Tibial artery (tissue), 4 donors: Measurements from ENCODE around the gene SIX4.

Experiments used
- DNase-seq, 2 donors: peaks; one replicate each; pipeline ENCODE4 v3.0.0-alpha.2; 2019
- H3K27ac ChIP-seq, 2 donors: fragments of 200-600 bp; sonication (generic) in 1 of 2; 1 replicate in 1 of 2; 2 replicates in 1 of 2; pipeline ENCODE4 v1.5.1; 2018 to 2019; ENCODE audit warnings: mild to moderate bottlenecking in 1 of 2
- H3K27me3 ChIP-seq, 2 donors: fragments of 200-600 bp; sonication (generic) in 1 of 2; one replicate each; pipeline versions ENCODE4 v1.5.1 to v1.6.0; 2016 to 2019
- H3K36me3 ChIP-seq, 3 donors: fragments of 200-600 bp; sonication (generic) in 2 of 3; one replicate each; pipeline ENCODE4 v1.5.1; 2016 to 2019; ENCODE audit warnings: mild to moderate bottlenecking in 2 of 3
- H3K4me1 ChIP-seq, 4 donors: fragments of 200-600 bp; sonication (generic) in 2 of 4; 1 replicate in 3 of 4; 2 replicates in 1 of 4; pipeline ENCODE4 v1.5.1; 2016 to 2019
- H3K4me3 ChIP-seq, 2 donors: fragments of 200-600 bp; sonication (generic) in 1 of 2; 1 replicate in 1 of 2; 2 replicates in 1 of 2; pipeline ENCODE4 v1.5.1; 2018 to 2019; ENCODE audit warnings: mild to moderate bottlenecking in 2 of 2
- H3K9me3 ChIP-seq, 3 donors: fragments of 200-600 bp; sonication (generic) in 1 of 3; one replicate each; pipeline ENCODE4 v1.5.1; 2016 to 2019
- intact Hi-C: fragments of 100-400 bp; cut with DNase I; formaldehyde crosslinking; loops from one replicate; pipeline ENCODE4 v1.15.0; 2023; ENCODE audit warnings: low total_unique reads
- TF ChIP-seq, protein P1 (sequence below), 2 experiments: fragments of 200-600 bp in 1 of 2; fragments of 450-650 bp in 1 of 2; IDR thresholded peaks; one replicate each; pipeline ENCODE4 v1.5.1; 2017 to 2019; ENCODE audit warnings: antibody characterized with exemption in 2 of 2, mild to moderate bottlenecking in 1 of 2, moderate library complexity in 1 of 2

Gene SIX4

DNA sequence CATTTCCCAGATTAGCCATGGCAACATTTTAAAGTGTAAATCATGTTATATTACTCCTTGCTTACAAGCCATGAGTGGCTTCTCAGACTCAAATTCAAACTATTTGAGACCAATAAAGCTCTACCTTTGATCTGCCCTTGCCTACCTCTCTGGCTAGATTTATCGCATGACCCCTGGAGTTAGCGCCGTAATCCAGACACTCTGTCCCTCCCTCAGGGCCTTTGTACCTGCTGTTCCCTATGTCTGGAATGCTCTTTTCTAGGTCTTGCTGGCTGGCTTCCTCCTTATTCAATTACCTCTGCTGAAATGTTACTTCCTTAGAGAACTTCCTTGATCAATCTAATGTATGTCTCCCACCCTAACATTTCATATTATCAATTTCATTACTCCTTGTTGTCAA, 16.3 kb downstream of the SIX4 start:
- Histone ChIP-seq H3K9me3 (no peaks in the 10 kb centered on the region), H3K4me1 (no peaks in the 10 kb centered on the region), H3K36me3 (no peaks in the 10 kb centered on the region), H3K27ac (no peak overlapping the region), H3K27me3 (no peaks in the 10 kb centered on the region), H3K4me3 (no peak overlapping the region)
- intact Hi-C loops = no loop called here
- DNase-seq = no peak
- TF ChIP-seq, protein P1, sequence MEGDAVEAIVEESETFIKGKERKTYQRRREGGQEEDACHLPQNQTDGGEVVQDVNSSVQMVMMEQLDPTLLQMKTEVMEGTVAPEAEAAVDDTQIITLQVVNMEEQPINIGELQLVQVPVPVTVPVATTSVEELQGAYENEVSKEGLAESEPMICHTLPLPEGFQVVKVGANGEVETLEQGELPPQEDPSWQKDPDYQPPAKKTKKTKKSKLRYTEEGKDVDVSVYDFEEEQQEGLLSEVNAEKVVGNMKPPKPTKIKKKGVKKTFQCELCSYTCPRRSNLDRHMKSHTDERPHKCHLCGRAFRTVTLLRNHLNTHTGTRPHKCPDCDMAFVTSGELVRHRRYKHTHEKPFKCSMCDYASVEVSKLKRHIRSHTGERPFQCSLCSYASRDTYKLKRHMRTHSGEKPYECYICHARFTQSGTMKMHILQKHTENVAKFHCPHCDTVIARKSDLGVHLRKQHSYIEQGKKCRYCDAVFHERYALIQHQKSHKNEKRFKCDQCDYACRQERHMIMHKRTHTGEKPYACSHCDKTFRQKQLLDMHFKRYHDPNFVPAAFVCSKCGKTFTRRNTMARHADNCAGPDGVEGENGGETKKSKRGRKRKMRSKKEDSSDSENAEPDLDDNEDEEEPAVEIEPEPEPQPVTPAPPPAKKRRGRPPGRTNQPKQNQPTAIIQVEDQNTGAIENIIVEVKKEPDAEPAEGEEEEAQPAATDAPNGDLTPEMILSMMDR (IDR thresholded peaks at IDR 0.05) = no peak

DNA sequence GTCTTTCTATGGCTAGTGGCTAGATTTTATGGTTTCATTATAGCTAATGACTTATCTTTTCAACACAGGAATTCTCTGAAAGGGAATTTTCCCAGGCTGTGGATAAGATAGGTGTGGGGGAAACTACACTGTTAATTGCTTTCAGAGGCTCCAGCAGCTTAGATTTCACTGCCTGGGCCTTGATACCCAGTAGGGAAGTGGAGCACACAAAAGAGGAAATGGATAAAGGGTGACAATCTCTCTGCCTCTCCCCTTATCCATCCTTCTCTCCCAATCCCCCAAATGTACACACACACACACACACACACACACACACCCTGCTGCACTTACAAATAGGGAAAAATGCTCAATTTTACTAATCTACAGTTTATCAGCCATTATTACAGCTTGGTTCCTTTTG, 19.1 kb downstream of the SIX4 start:
- H3K27me3 ChIP-seq = no peaks in the 10 kb centered on the region
- H3K4me1 ChIP-seq = no peaks in the 10 kb centered on the region
- DNase-seq = no peak
- H3K36me3 ChIP-seq = no peaks in the 10 kb centered on the region
- no peak overlapping the region for H3K27ac ChIP-seq
- H3K4me3 ChIP-seq = no peak overlapping the region
- peaks cover 0 to 11% (median 0%) of the 10 kb centered on the region in 3 donors for H3K9me3 ChIP-seq
- TF ChIP-seq, protein P1 (IDR thresholded peaks at IDR 0.05) = no peak
- intact Hi-C loops = no loop called here

DNA sequence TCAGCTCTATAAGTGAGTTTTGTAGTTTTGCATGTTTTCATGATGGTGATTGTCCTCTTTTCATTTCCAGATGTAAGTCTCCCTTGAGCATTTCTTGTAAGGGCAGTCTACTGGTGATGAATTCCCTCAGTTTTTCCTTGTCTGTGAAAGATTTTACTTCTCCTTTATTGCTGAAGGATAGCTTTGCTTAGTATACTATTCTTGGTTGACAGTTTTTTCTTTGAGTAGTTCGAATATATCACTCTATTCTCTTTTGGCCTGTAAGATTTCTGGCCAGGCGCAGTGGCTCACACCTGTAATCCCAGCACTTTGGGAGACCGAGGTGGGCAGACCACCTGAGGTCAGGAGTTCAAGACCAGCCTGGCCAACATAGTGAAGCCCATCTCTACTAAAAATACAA, 23.6 kb downstream of the SIX4 start:
- no peak for DNase-seq
- intact Hi-C loops = no loop called here
- TF ChIP-seq, protein P1 (IDR thresholded peaks at IDR 0.05) = no peak
- H3K36me3 ChIP-seq = no peaks in the 10 kb centered on the region
- H3K27me3 ChIP-seq = no peaks in the 10 kb centered on the region
- peaks cover 0 to 24% (median 0%) of the 10 kb centered on the region in 3 donors for H3K9me3 ChIP-seq
- H3K4me1 ChIP-seq = no peaks in the 10 kb centered on the region
- H3K4me3 ChIP-seq = no peak overlapping the region
- no peak overlapping the region for H3K27ac ChIP-seq

DNA sequence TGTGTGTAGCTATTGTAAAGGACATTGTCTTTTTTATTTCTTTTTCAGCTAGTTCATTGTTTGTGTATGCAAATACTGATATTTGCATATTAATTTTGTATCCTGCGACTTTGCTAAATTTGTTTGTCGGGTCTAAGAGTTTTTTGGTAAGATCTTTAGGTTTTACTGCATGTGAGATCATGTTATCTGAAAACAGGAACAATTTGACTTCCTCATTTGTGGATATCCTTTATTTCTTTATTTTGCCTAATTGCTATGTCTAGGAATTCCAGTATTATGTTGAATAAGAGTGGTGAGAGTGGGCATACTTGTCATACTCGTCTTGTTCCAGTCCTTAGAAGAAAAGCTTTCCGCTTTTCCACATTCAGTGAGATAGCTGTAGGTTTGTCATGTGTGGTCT, 28.8 kb downstream of the SIX4 start:
- no peak overlapping the region for H3K27ac ChIP-seq
- no peaks in the 10 kb centered on the region for H3K4me1 ChIP-seq
- no peak for DNase-seq
- peaks cover 0 to 12% (median 0%) of the 10 kb centered on the region in 3 donors for H3K9me3 ChIP-seq
- TF ChIP-seq, protein P1 (IDR thresholded peaks at IDR 0.05) = no peak
- H3K4me3 ChIP-seq = no peak overlapping the region
- H3K36me3 ChIP-seq = no peaks in the 10 kb centered on the region
- intact Hi-C loops = no loop called here
- no peaks in the 10 kb centered on the region for H3K27me3 ChIP-seq

DNA sequence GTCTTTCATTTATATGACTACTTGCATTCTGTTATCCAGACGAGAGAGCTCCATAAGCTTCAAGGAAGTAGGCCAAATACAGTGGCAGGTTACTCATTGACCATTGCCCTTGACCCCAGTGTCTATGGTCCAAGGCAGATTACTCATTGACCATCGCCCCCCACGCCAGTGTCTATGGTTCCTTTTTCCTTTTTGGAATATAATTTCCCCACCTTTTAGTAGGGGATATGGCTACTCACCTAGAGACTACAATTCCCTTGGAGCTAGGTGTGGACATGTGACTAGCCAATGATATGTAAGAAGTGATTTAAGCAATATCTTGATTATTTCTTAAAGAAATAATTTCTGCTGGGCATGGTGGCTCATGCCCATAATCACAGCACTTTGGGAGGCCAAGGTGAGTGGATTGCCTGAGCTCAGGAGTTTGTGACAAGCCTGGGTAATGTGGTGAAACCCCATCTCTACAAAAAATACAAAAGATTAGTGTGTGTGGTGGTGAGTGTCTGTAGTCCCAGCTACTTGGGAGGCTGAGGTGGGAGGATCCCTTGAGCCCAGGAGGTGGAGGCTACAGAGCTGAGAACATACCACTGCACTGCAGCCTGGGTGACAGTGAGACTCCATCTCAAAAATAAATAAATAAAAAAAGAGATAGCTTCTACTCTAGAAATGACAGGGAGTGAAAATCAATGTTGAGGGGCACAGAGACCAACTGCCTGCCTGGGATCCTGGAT, 32.6 kb downstream of the SIX4 start:
- Histone ChIP-seq H3K27me3 (no peaks in the 10 kb centered on the region), H3K27ac (no peak overlapping the region), H3K4me1 (no peaks in the 10 kb centered on the region), H3K9me3 (no peaks in the 10 kb centered on the region), H3K4me3 (no peak overlapping the region), H3K36me3 (no peaks in the 10 kb centered on the region)
- intact Hi-C loops = no loop called here
- DNase-seq = no peak
- TF ChIP-seq, protein P1 (IDR thresholded peaks at IDR 0.05) = no peak
